SU-DHL-6 (cell line): ENCODE data around the gene SLC26A6.

Source experiments
- H2AFZ ChIP-seq: fragments of 200-600 bp; sonication (generic); 2 replicates; pipeline ENCODE4 v1.6.1; 2014; ENCODE audit warnings: low read depth, mild to moderate bottlenecking, moderate library complexity, mixed read lengths, antibody characterized with exemption, low read length; ENCODE audit not compliant: severe bottlenecking
- H3F3A ChIP-seq: fragments of 200-600 bp; shearing (Covaris generic); 2 replicates; pipeline ENCODE4 v1.6.0; 2016; ENCODE audit warnings: antibody characterized with exemption, mild to moderate bottlenecking; ENCODE audit not compliant: insufficient read depth
- H3K27ac ChIP-seq: fragments of 200-600 bp; sonication (generic); 2 replicates; pipeline ENCODE4 v1.5.1; 2016; ENCODE audit warnings: low read depth, mild to moderate bottlenecking, low read length, moderate library complexity, mixed read lengths
- H3K27me3 ChIP-seq: fragments of 200-600 bp; sonication (generic), shearing (Covaris generic); 2 replicates; pipeline ENCODE4 v1.6.0; 2014; ENCODE audit warnings: mild to moderate bottlenecking, low read length
- H3K36me3 ChIP-seq: fragments of 200-600 bp; sonication (generic); 2 replicates; pipeline ENCODE4 v1.6.1; 2014; ENCODE audit warnings: mild to moderate bottlenecking, low read length, mixed read lengths
- H3K4me2 ChIP-seq: fragments of 300-600, 200-600 bp; shearing (Covaris generic), sonication (generic); 2 replicates; pipeline ENCODE4 v1.6.0; 2014; ENCODE audit warnings: low read length, low read depth, mild to moderate bottlenecking; ENCODE audit not compliant: poor library complexity, severe bottlenecking
- H3K4me3 ChIP-seq: fragments of 200-600 bp; sonication (generic); 2 replicates; pipeline ENCODE4 v1.5.1; 2014; ENCODE audit warnings: antibody characterized with exemption, low read length, mild to moderate bottlenecking, mixed read lengths; ENCODE audit not compliant: insufficient read depth, poor library complexity, severe bottlenecking
- H3K79me2 ChIP-seq: fragments of 200-600 bp; sonication (generic); 2 replicates; pipeline ENCODE4 v1.6.1; 2014; ENCODE audit warnings: mild to moderate bottlenecking, low read length, moderate library complexity; ENCODE audit not compliant: insufficient read depth
- H3K9ac ChIP-seq: fragments of 200-600 bp; sonication (generic); 2 replicates; pipeline ENCODE4 v1.7.0; 2014; ENCODE audit warnings: mild to moderate bottlenecking, low read length
- H3K9me2 ChIP-seq: fragments of 200-600 bp; sonication (generic); replicated peaks from 2 replicates; pipeline ENCODE4 v1.6.1; 2014; ENCODE audit warnings: low read length; ENCODE audit not compliant: insufficient read depth
- H3K9me3 ChIP-seq: fragments of 200-600 bp; sonication (generic); 2 replicates; pipeline ENCODE4 v1.6.1; 2014; ENCODE audit warnings: low read length, mixed read lengths; ENCODE audit not compliant: insufficient read depth
- H4K20me1 ChIP-seq: fragments of 200-600 bp; sonication (generic); 2 replicates; pipeline ENCODE4 v1.6.1; 2014; ENCODE audit warnings: low read depth, mild to moderate bottlenecking, antibody characterized with exemption, low read length, moderate library complexity, mixed read lengths
- EZH2phosphoT487 ChIP-seq: fragments of 200-600 bp; sonication (generic), shearing (Covaris generic); conservative IDR thresholded peaks from 2 replicates; pipeline ENCODE4 v1.6.1; 2018; ENCODE audit warnings: mild to moderate bottlenecking, antibody characterized with exemption, low read length, moderate library complexity, mixed read lengths
- TF ChIP-seq, protein P1 (sequence below): fragments of 200-600 bp; sonication (generic); IDR thresholded peaks from one replicate; pipeline ENCODE4 v1.5.1; 2017; ENCODE audit warnings: antibody characterized with exemption, mild to moderate bottlenecking, low read length, moderate library complexity; ENCODE audit not compliant: insufficient read depth, poor library complexity, severe bottlenecking

Gene SLC26A6

DNA sequence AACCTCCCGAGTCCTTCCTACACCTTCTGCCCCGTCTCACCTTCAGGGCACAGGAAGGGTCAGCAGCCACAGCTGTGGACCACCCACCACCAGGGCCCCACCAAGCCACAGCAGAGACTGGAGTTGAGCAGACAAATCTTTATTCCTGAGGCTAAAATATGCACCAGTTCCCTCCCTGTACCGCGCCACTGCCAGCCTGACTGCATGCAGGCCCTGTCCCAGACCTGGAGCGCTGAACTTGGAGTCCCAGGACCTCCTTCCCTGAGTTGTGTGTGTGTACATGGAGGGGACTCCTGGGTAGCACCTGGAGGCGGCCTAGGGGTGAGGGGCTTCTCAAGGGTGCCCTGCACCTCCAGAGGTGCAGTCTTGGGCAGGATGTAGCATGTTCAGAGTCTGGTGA is 9.7 kb downstream of the SLC26A6 start:
- H3K27me3 ChIP-seq = no peaks in the 10 kb centered on the region
- no peak overlapping the region for H2AFZ ChIP-seq
- H3K79me2 ChIP-seq = no peaks in the 10 kb centered on the region
- H3K9me2 ChIP-seq = no peaks in the 10 kb centered on the region
- no peaks in the 10 kb centered on the region for H3K36me3 ChIP-seq
- no peaks in the 10 kb centered on the region for H3K9me3 ChIP-seq
- H4K20me1 ChIP-seq = no peaks in the 10 kb centered on the region
- no peak overlapping the region for H3K9ac ChIP-seq
- no peak overlapping the region for H3K4me2 ChIP-seq
- no peaks in the 10 kb centered on the region for H3F3A ChIP-seq
- H3K4me3 ChIP-seq = no peak overlapping the region
- H3K27ac ChIP-seq = no peak overlapping the region
- TF ChIP-seq, protein P1, sequence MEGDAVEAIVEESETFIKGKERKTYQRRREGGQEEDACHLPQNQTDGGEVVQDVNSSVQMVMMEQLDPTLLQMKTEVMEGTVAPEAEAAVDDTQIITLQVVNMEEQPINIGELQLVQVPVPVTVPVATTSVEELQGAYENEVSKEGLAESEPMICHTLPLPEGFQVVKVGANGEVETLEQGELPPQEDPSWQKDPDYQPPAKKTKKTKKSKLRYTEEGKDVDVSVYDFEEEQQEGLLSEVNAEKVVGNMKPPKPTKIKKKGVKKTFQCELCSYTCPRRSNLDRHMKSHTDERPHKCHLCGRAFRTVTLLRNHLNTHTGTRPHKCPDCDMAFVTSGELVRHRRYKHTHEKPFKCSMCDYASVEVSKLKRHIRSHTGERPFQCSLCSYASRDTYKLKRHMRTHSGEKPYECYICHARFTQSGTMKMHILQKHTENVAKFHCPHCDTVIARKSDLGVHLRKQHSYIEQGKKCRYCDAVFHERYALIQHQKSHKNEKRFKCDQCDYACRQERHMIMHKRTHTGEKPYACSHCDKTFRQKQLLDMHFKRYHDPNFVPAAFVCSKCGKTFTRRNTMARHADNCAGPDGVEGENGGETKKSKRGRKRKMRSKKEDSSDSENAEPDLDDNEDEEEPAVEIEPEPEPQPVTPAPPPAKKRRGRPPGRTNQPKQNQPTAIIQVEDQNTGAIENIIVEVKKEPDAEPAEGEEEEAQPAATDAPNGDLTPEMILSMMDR = no peak
- no peak for TF ChIP-seq EZH2phosphoT487

DNA sequence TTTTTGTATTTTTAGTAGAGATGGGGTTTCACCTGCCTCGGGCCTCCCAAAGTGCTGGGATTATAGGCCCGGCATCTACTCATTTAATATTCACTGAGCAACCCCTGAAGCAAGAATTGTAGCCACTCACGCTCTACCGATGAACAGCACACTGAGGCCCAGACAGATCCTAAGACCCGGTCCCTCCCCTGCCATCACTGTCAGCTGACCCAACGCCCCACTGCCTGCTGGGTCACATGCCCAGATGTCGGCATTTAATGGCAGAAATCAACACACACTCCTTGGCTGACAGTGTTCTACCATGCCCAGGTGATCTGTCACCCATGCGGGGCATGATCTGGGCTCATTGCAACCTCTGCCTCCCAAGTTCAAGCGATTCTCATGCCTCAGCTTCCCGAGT is 10.5 kb downstream of the SLC26A6 start:
- H4K20me1 ChIP-seq = no peaks in the 10 kb centered on the region
- no peaks in the 10 kb centered on the region for H3F3A ChIP-seq
- H3K4me3 ChIP-seq = no peak overlapping the region
- no peak for TF ChIP-seq EZH2phosphoT487
- TF ChIP-seq, protein P1 = no peak
- no peak overlapping the region for H2AFZ ChIP-seq
- H3K36me3 ChIP-seq = no peaks in the 10 kb centered on the region
- no peak overlapping the region for H3K27ac ChIP-seq
- no peaks in the 10 kb centered on the region for H3K9me3 ChIP-seq
- H3K9ac ChIP-seq = no peak overlapping the region
- H3K4me2 ChIP-seq = no peak overlapping the region
- no peaks in the 10 kb centered on the region for H3K9me2 ChIP-seq
- no peaks in the 10 kb centered on the region for H3K79me2 ChIP-seq
- H3K27me3 ChIP-seq = no peaks in the 10 kb centered on the region

DNA sequence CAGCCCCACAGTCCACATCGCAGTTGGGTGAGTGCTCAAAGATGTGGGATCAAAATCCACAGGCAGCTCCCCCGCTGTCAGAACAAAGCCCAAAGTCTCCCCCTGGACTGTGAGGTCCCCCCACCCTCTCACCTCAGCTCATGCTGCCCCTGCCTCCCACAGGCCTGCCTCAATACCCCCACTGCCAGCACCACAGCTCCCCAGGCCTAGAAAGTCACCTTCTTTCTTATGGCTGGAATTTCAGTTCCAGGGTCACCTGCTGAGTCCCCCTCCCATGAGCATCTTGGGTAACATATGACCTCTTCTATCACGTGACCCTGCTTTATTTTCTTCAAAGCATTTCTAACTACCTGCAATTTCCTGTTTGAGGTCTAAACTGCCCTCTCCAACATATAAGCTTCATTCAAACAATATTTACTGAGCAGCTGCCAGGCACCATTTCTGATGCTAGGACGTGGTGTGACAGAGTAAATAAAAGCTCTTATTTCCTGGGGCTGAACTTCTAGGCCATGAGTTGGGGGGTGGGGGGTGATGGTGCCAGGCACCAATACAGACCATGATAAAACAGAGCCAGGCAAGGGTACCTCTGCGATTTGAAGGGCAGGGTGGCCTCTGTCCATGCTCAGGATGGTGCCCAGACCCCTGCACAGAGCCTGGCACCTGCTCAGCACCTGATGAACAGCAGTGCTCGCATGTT is 11.3 kb downstream of the SLC26A6 start:
- no peaks in the 10 kb centered on the region for H3F3A ChIP-seq
- H3K4me3 ChIP-seq = no peak overlapping the region
- H3K27me3 ChIP-seq = no peaks in the 10 kb centered on the region
- H3K9me3 ChIP-seq = no peaks in the 10 kb centered on the region
- H3K9me2 ChIP-seq = no peaks in the 10 kb centered on the region
- no peak overlapping the region for H3K27ac ChIP-seq
- no peaks in the 10 kb centered on the region for H3K79me2 ChIP-seq
- no peak overlapping the region for H3K9ac ChIP-seq
- H4K20me1 ChIP-seq = no peaks in the 10 kb centered on the region
- no peaks in the 10 kb centered on the region for H3K36me3 ChIP-seq
- no peak overlapping the region for H2AFZ ChIP-seq
- H3K4me2 ChIP-seq = no peak overlapping the region
- TF ChIP-seq EZH2phosphoT487 = no peak
- TF ChIP-seq, protein P1 = no peak
